GM12878 (cell line): ENCODE results near the gene COL23A1. TPM values are rescaled to one million over a fixed set of nuclear protein-coding genes. Genes with fewer than 3 reads are reported as not detected.

Experiments
- ATAC-seq: fragments of 200-7000 bp; cut with Tn5 transposase; 3 replicates; pipeline ENCODE4 v1.9.1; 2020; ENCODE audit warnings: mild to moderate bottlenecking, moderate library complexity
- BruUV-seq: library from RNA; stranded (reverse); fragments of 400-500 nt; replicated peaks from 2 replicates; lab custom pipeline; 2021; lab: Mats Ljungman, UMichigan
- CTCF ChIA-PET: fragments of 300-600 bp; sonication (Branson Sonifier 250); formaldehyde crosslinking; extraction: SDS; loops from one replicate; lab custom pipeline; 2021; ENCODE audit warnings: inconsistent platforms; lab: Yijun Ruan, JAX
- POLR2A ChIA-PET: fragments of 350-600 bp; formaldehyde crosslinking; extraction: SDS; loops from one replicate; lab custom pipeline; 2021; ENCODE audit warnings: inconsistent platforms; lab: Charles Lee
- RAD21 ChIA-PET: fragments of 300-600 bp; sonication (Branson Sonifier 250); formaldehyde crosslinking; loops from one replicate; lab custom pipeline; 2023; ENCODE audit warnings: antibody characterized with exemption; ENCODE audit not compliant: unreplicated experiment; lab: Charles Lee
- SMC1A ChIA-PET: fragments of 300-600 bp; sonication (Branson Sonifier 250); formaldehyde crosslinking; loops from one replicate; lab custom pipeline; 2023; ENCODE audit not compliant: unreplicated experiment, uncharacterized antibody; lab: Charles Lee
- DNase-seq: peaks from one replicate; pipeline ENCODE4 v3.0.0-alpha.2; 2011; ENCODE audit warnings: low read depth, low spot score
- FAIRE-seq: peaks from 3 replicates; lab custom pipeline; 2011; peaks lifted over from hg19 to GRCh38; lab: Jason Lieb, UNC
- H2AFZ ChIP-seq: 2 replicates; pipeline ENCODE4 v1.6.0; 2011; ENCODE audit warnings: low read depth, low read length, control low read depth; ENCODE audit not compliant: control insufficient read depth
- H3K27ac ChIP-seq: 2 replicates; pipeline ENCODE4 v1.5.1; 2011; ENCODE audit warnings: control low read depth; ENCODE audit not compliant: control insufficient read depth, insufficient read depth
- H3K27me3 ChIP-seq, 2 experiments: replicated peaks in 1 of 2; 2 replicates each; pipeline versions ENCODE4 v1.6.0 to v1.6.1; 2011; ENCODE audit warnings: low read length in 1 of 2; ENCODE audit not compliant: control insufficient read depth in 2 of 2, insufficient read depth in 2 of 2
- H3K36me3 ChIP-seq, 2 experiments: 2 replicates each; pipeline ENCODE4 v1.5.1; 2011; ENCODE audit warnings: low read length in 1 of 2; ENCODE audit not compliant: control insufficient read depth in 2 of 2, insufficient read depth in 2 of 2
- H3K4me1 ChIP-seq: 2 replicates; pipeline ENCODE4 v1.6.1; 2011; ENCODE audit warnings: mild to moderate bottlenecking, low read length, moderate library complexity, mixed read lengths; ENCODE audit not compliant: control insufficient read depth, insufficient read depth
- H3K4me2 ChIP-seq: 2 replicates; pipeline ENCODE4 v1.6.0; 2011; ENCODE audit warnings: control low read depth; ENCODE audit not compliant: control insufficient read depth, insufficient read depth
- H3K4me3 ChIP-seq: fragments of 200-600 bp; sonication (generic); 2 replicates; pipeline ENCODE4 v1.5.1; 2016
- H3K79me2 ChIP-seq: 2 replicates; pipeline ENCODE4 v1.6.0; 2011; ENCODE audit warnings: low read length; ENCODE audit not compliant: control insufficient read depth, insufficient read depth
- H3K9ac ChIP-seq: 2 replicates; pipeline ENCODE4 v1.8.0; 2011; ENCODE audit warnings: low read length, control low read depth, mixed read lengths; ENCODE audit not compliant: control insufficient read depth, insufficient read depth
- H3K9me3 ChIP-seq: replicated peaks from 3 replicates; pipeline ENCODE4 v1.5.1; 2011; ENCODE audit warnings: mild to moderate bottlenecking, low read length; ENCODE audit not compliant: control insufficient read depth, insufficient read depth
- H4K20me1 ChIP-seq: 2 replicates; pipeline ENCODE4 v1.6.0; 2011; ENCODE audit not compliant: control insufficient read depth, insufficient read depth
- BCL11A ChIP-seq: IDR thresholded peaks from 2 replicates; pipeline ENCODE4 v1.6.1; 2011; ENCODE audit warnings: low read depth, low read length
- CREM ChIP-seq: IDR thresholded peaks from 2 replicates; pipeline ENCODE4 v1.6.1; 2014; ENCODE audit warnings: antibody characterized with exemption, low read depth
- CUX1 ChIP-seq: IDR thresholded peaks from 2 replicates; pipeline ENCODE4 v1.6.1; 2012; ENCODE audit warnings: improper control_type of control experiment, low read depth, low read length; ENCODE audit not compliant: insufficient replicate concordance
- NFYA ChIP-seq: IDR thresholded peaks from 2 replicates; pipeline ENCODE4 v1.6.1; 2011; ENCODE audit warnings: low read depth, mild to moderate bottlenecking, low read length, improper control_type of control experiment, borderline replicate concordance
- RAD21 ChIP-seq: IDR thresholded peaks from 2 replicates; pipeline ENCODE4 v1.6.1; 2011; ENCODE audit warnings: mild to moderate bottlenecking, low read depth, low read length, moderate library complexity; ENCODE audit not compliant: insufficient read depth
- RBBP5 ChIP-seq: fragments of 200-600 bp; sonication (generic); conservative IDR thresholded peaks from 2 replicates; pipeline ENCODE4 v1.6.1; 2016
- SKIL ChIP-seq: fragments of 450-650 bp; IDR thresholded peaks from 2 replicates; pipeline ENCODE4 v1.6.1; 2017; ENCODE audit warnings: mild to moderate bottlenecking, low read depth, inconsistent platforms; ENCODE audit not compliant: poor library complexity, severe bottlenecking
- SREBF1 ChIP-seq: IDR thresholded peaks from 2 replicates; pipeline ENCODE4 v1.6.1; 2012; ENCODE audit warnings: mild to moderate bottlenecking, low read length
- ZBED1 ChIP-seq: IDR thresholded peaks from 2 replicates; pipeline ENCODE4 v1.6.1; 2016; ENCODE audit warnings: borderline replicate concordance
- ZNF622 ChIP-seq: fragments of 450-650 bp; IDR thresholded peaks from 2 replicates; pipeline ENCODE4 v1.6.1; 2017; ENCODE audit warnings: mild to moderate bottlenecking, inconsistent platforms
- ZNF687 ChIP-seq: fragments of 450-650 bp; IDR thresholded peaks from 2 replicates; pipeline ENCODE4 v1.6.1; 2017; ENCODE audit warnings: mild to moderate bottlenecking, moderate library complexity
- WGBS: methylation state at CpG from one replicate; pipeline ENCODE4 v1.1.6; 2016; ENCODE audit warnings: low lambda C conversion rate; ENCODE audit not compliant: insufficient replicate concordance, insufficient coverage; ENCODE audit errors: missing lambda C conversion rate; 5-methylcytosine and 5-hydroxymethylcytosine counted together
- in situ Hi-C: fragments of 300-500 bp; cut with MboI; formaldehyde crosslinking; loops from 9 replicates; pipeline ENCODE4 v1.14.3; 2018; ENCODE audit warnings: mixed read lengths
- intact Hi-C: fragments of 100-400 bp; cut with micrococcal nuclease; formaldehyde crosslinking; loops from one replicate; pipeline ENCODE4 v1.14.2; 2022; ENCODE audit not compliant: unreplicated experiment
- polyA plus RNA-seq, 11 experiments: library from polyadenylated mRNA; depleted of rRNA in 4 of 11; unstranded in 6 of 11; stranded (reverse) in 5 of 11; fragments of >200 nt; fragmentation: Nextera tagmentation in 4 of 11; fragmentation: Illumina TruSeq in 1 of 11; extraction: Ambion mirVana in 4 of 11; extraction: Trizol in 1 of 11; gene quantifications; 1 replicate in 1 of 11; 2 replicates in 10 of 11; pipeline versions ENCODE4 v1.2.1 to v1.2.3, GENCODE V29; 2011 to 2016; ENCODE audit warnings: inconsistent platforms in 2 of 11, missing spikeins in 2 of 11, low read depth in 1 of 11
- total RNA-seq, 4 experiments: library from RNA; depleted of rRNA in 3 of 4; stranded (reverse); fragments of >200 nt in 3 of 4; fragmentation: Illumina TruSeq in 1 of 4; extraction: Trizol in 1 of 4; gene quantifications; 2 replicates each; pipeline versions ENCODE4 v1.2.1 to v1.2.3, GENCODE V29; 2013 to 2021

The COL23A1 gene
- total and polyA plus RNA-seq, 10 of the 15 experiments (the other 5 are each of a cell fraction or from before 2014, with no cell fraction given): 0.03 to 0.83 (median 0.09) TPM; not detected in 5

GRCh38 chr5:178277866-178278265 is 312.3 kb downstream of the COL23A1 start (continued):
- TF ChIP-seq SKIL: no peak

DNA sequence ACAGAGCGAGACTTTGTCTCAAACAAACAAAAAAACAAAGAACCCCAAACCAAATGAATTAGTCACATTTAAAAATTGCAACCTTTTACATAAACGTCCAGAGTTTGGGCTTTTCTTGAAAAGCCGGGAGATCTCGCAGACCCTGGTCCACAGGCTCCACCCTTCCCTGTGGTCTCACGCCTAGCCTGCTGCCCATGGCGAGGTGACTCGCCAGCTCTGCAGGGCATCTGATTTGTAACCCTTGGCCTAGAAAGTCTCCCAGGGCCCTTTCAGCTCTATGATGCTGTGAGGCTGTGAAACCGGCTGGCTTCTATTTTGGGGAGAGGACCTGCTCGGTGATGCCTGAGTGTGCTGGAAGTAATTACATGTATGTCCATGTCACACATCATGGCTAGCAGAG is 312.8 kb downstream of the COL23A1 start:
- intact Hi-C loops: no loop called here
- DNase-seq: no peak
- RAD21 ChIA-PET: interaction anchor here (0.8 kb wide), 1 partner anchor 1216 kb away, joined by 3 read pairs; no protein-coding TSS in a partner anchor
- no peak overlapping the region for H3K27ac ChIP-seq
- in situ Hi-C loops: loop anchor here (5.0 kb wide), 2 partner anchors 275 to 1220 kb away; no protein-coding TSS in a partner anchor
- no peaks in the 10 kb centered on the region for H3K36me3 ChIP-seq
- no peak overlapping the region for H2AFZ ChIP-seq
- no peaks in the 10 kb centered on the region for H3K79me2 ChIP-seq
- no peaks in the 10 kb centered on the region for H3K27me3 ChIP-seq
- H4K20me1 ChIP-seq: no peaks in the 10 kb centered on the region
- no TSS peak for BruUV-seq
- ATAC-seq: no peak
- CTCF ChIA-PET: interaction anchor here (0.6 to 1.7 kb wide), 3 partner anchors 27 to 1217 kb away, joined by 3 to 5 read pairs (median 3); no protein-coding TSS in a partner anchor
- no peak overlapping the region for H3K4me3 ChIP-seq
- POLR2A ChIA-PET: no interaction called here
- H3K9ac ChIP-seq: no peak overlapping the region
- SMC1A ChIA-PET: interaction anchor here (0.7 kb wide), 1 partner anchor 26 kb away, joined by 3 read pairs; no protein-coding TSS in a partner anchor
- WGBS: 27% methylated on average over 9 of the region's 9 CpGs
- no peaks in the 10 kb centered on the region for H3K4me1 ChIP-seq
- no peaks in the 10 kb centered on the region for H3K9me3 ChIP-seq
- H3K4me2 ChIP-seq: no peak overlapping the region
- FAIRE-seq: no peak
- TF ChIP-seq NFYA: no peak
- no peak for TF ChIP-seq CREM
- TF ChIP-seq ZBED1: no peak
- TF ChIP-seq BCL11A: no peak
- no peak for TF ChIP-seq SREBF1
- TF ChIP-seq RBBP5: no peak
- no peak for TF ChIP-seq RAD21
- TF ChIP-seq CUX1: no peak
- no peak for TF ChIP-seq ZNF687
- no peak for TF ChIP-seq ZNF622
